IMR-90 (cell line): ENCODE measurements around the gene MCM3AP. TPM values are rescaled to one million over a fixed set of nuclear protein-coding genes. Genes with fewer than 3 reads are reported as not detected.

Experiments used
- ATAC-seq: fragments of 200-7000 bp; cut with Tn5 transposase; 2 replicates; pipeline ENCODE4 v1.9.1; 2020; ENCODE audit warnings: low read depth, mild to moderate bottlenecking, moderate library complexity
- BruUV-seq: library from RNA; stranded (reverse); fragments of 400-500 nt; replicated peaks from 2 replicates; lab custom pipeline; 2021; lab: Mats Ljungman, UMichigan
- CTCF ChIA-PET: fragments of 300-600 bp; formaldehyde crosslinking; extraction: SDS; loops from one replicate; lab custom pipeline; 2021; ENCODE audit warnings: antibody characterized with exemption; lab: Yijun Ruan, JAX
- POLR2A ChIA-PET: fragments of 300-600 bp; sonication (Branson Sonifier 250); formaldehyde crosslinking; loops from one replicate; lab custom pipeline; 2022; ENCODE audit warnings: antibody characterized with exemption; ENCODE audit not compliant: unreplicated experiment; lab: Charles Lee
- DNase-seq: peaks from one replicate; pipeline ENCODE4 v3.0.0; 2013
- H2AFZ ChIP-seq: replicated peaks from 2 replicates; pipeline ENCODE3; 2013; ENCODE audit warnings: low read length, mild to moderate bottlenecking; ENCODE audit not compliant: poor library complexity
- H2AK5ac ChIP-seq: 2 replicates; pipeline ENCODE4 v1.6.1; 2013; ENCODE audit warnings: low read depth, low read length, inconsistent platforms
- H2AK9ac ChIP-seq: replicated peaks from 2 replicates; pipeline ENCODE3; 2013; ENCODE audit warnings: mild to moderate bottlenecking, low read depth, low read length, moderate library complexity; ENCODE audit not compliant: poor library complexity
- H2BK120ac ChIP-seq: 2 replicates; pipeline ENCODE4 v1.6.1; 2013; ENCODE audit warnings: low read depth, low read length, inconsistent platforms
- H2BK15ac ChIP-seq: 3 replicates; pipeline ENCODE4 v1.6.1; 2013; ENCODE audit warnings: low read depth, low read length, inconsistent platforms
- H2BK20ac ChIP-seq: 2 replicates; pipeline ENCODE4 v1.6.1; 2013; ENCODE audit warnings: low read depth, mild to moderate bottlenecking, inconsistent platforms, low read length, moderate library complexity
- H2BK5ac ChIP-seq: 2 replicates; pipeline ENCODE4 v1.6.1; 2013; ENCODE audit warnings: mild to moderate bottlenecking, low read depth, low read length, inconsistent platforms; ENCODE audit not compliant: poor library complexity, severe bottlenecking
- H3K14ac ChIP-seq: replicated peaks from 2 replicates; pipeline ENCODE4 v1.6.1; 2013; ENCODE audit warnings: low read depth, low read length, inconsistent platforms
- H3K18ac ChIP-seq: 2 replicates; pipeline ENCODE4 v1.6.1; 2013; ENCODE audit warnings: low read depth, low read length, control low read depth
- H3K23ac ChIP-seq: 2 replicates; pipeline ENCODE4 v1.6.1; 2013; ENCODE audit warnings: low read depth, low read length, inconsistent platforms
- H3K27ac ChIP-seq: 2 replicates; pipeline ENCODE4 v1.5.1; 2013; ENCODE audit warnings: mild to moderate bottlenecking, control low read depth, low read length; ENCODE audit not compliant: insufficient read depth
- H3K27me3 ChIP-seq: 2 replicates; pipeline ENCODE4 v1.6.1; 2013; ENCODE audit warnings: low read length; ENCODE audit not compliant: control insufficient read depth, insufficient read depth
- H3K36me3 ChIP-seq: 2 replicates; pipeline ENCODE4 v1.6.1; 2013; ENCODE audit warnings: low read length, mixed read lengths; ENCODE audit not compliant: control insufficient read depth, insufficient read depth
- H3K4ac ChIP-seq: 2 replicates; pipeline ENCODE4 v1.6.1; 2013; ENCODE audit warnings: low read depth, low read length, inconsistent platforms
- H3K4me1 ChIP-seq: 2 replicates; pipeline ENCODE4 v1.6.1; 2013; ENCODE audit warnings: low read length, mixed read lengths; ENCODE audit not compliant: control insufficient read depth, insufficient read depth
- H3K4me2 ChIP-seq: 2 replicates; pipeline ENCODE4 v1.6.1; 2013; ENCODE audit warnings: low read depth, mild to moderate bottlenecking, control low read depth, low read length, moderate library complexity
- H3K4me3 ChIP-seq: 2 replicates; pipeline ENCODE4 v1.5.1; 2013; ENCODE audit warnings: low read depth, mild to moderate bottlenecking, control low read depth, low read length, moderate library complexity; ENCODE audit not compliant: insufficient read depth
- H3K56ac ChIP-seq: 2 replicates; pipeline ENCODE4 v1.6.1; 2013; ENCODE audit warnings: low read length, inconsistent platforms; ENCODE audit not compliant: insufficient read depth; ENCODE audit errors: extremely low read depth
- H3K79me1 ChIP-seq, 2 experiments: 2 replicates each; pipeline ENCODE4 v1.6.1; 2013; ENCODE audit warnings: low read length in 2 of 2, inconsistent platforms in 1 of 2, low read depth in 1 of 2
- H3K9ac ChIP-seq: 2 replicates; pipeline ENCODE4 v1.6.1; 2013; ENCODE audit warnings: low read depth, low read length, control low read depth
- H3K9me1 ChIP-seq: 2 replicates; pipeline ENCODE4 v1.6.1; 2013; ENCODE audit warnings: low read length, inconsistent platforms; ENCODE audit not compliant: insufficient read depth
- H3K9me3 ChIP-seq: 2 replicates; pipeline ENCODE4 v1.6.1; 2013; ENCODE audit warnings: low read length; ENCODE audit not compliant: control insufficient read depth, insufficient read depth
- H4K20me1 ChIP-seq: 2 replicates; pipeline ENCODE4 v1.6.1; 2013; ENCODE audit warnings: low read length, inconsistent platforms; ENCODE audit not compliant: insufficient read depth
- H4K5ac ChIP-seq: 2 replicates; pipeline ENCODE4 v1.6.1; 2013; ENCODE audit warnings: mild to moderate bottlenecking, low read depth, low read length, control low read depth
- H4K8ac ChIP-seq, 2 experiments: 2 replicates each; pipeline ENCODE4 v1.6.1; 2013; ENCODE audit warnings: low read depth in 2 of 2, low read length in 2 of 2, control low read depth in 1 of 2, inconsistent platforms in 1 of 2
- H4K91ac ChIP-seq: 2 replicates; pipeline ENCODE4 v1.6.1; 2013; ENCODE audit warnings: low read depth, low read length, inconsistent platforms; ENCODE audit not compliant: insufficient read depth
- BHLHE40 ChIP-seq: fragments of 150-350 bp; IDR thresholded peaks from 2 replicates; pipeline ENCODE4 v1.6.1; 2016; ENCODE audit warnings: mild to moderate bottlenecking, low read depth, low read length
- CEBPB ChIP-seq: IDR thresholded peaks from 2 replicates; pipeline ENCODE4 v1.6.1; 2012; ENCODE audit warnings: low read depth, low read length, improper control_type of control experiment
- CHD1 ChIP-seq: IDR thresholded peaks from 2 replicates; pipeline ENCODE4 v1.6.1; 2012; ENCODE audit warnings: low read depth, low read length, improper control_type of control experiment
- ELK1 ChIP-seq: fragments of 150-350 bp; IDR thresholded peaks from 2 replicates; pipeline ENCODE4 v1.6.1; 2016; ENCODE audit warnings: low read depth, mild to moderate bottlenecking, low read length, moderate library complexity, borderline replicate concordance
- FOS ChIP-seq: fragments of 150-350 bp; IDR thresholded peaks from 2 replicates; pipeline ENCODE4 v1.6.1; 2016; ENCODE audit warnings: low read depth, low read length
- MAFK ChIP-seq: IDR thresholded peaks from 2 replicates; pipeline ENCODE4 v1.6.1; 2012; ENCODE audit warnings: low read depth, low read length, improper control_type of control experiment
- MAZ ChIP-seq: IDR thresholded peaks from 2 replicates; pipeline ENCODE4 v1.6.1; 2012; ENCODE audit warnings: low read depth, mild to moderate bottlenecking, low read length, improper control_type of control experiment, moderate library complexity, borderline replicate concordance
- NFE2L2 ChIP-seq: fragments of 150-350 bp; IDR thresholded peaks from 2 replicates; pipeline ENCODE4 v1.6.1; 2016; ENCODE audit warnings: low read depth, mild to moderate bottlenecking, low read length
- POLR2A ChIP-seq: IDR thresholded peaks from 2 replicates; pipeline ENCODE4 v1.6.1; 2012; ENCODE audit warnings: mild to moderate bottlenecking, low read depth, low read length
- RAD21 ChIP-seq: IDR thresholded peaks from 2 replicates; pipeline ENCODE4 v1.6.1; 2012; ENCODE audit warnings: low read length, improper control_type of control experiment
- RCOR1 ChIP-seq: IDR thresholded peaks from 2 replicates; pipeline ENCODE4 v1.6.1; 2012; ENCODE audit warnings: mild to moderate bottlenecking, low read length, improper control_type of control experiment; ENCODE audit not compliant: insufficient replicate concordance
- RFX5 ChIP-seq: IDR thresholded peaks from 2 replicates; pipeline ENCODE4 v1.8.0; 2012; ENCODE audit warnings: low read depth, mild to moderate bottlenecking, low read length, moderate library complexity
- SMC3 ChIP-seq: fragments of 150-350 bp; IDR thresholded peaks from 2 replicates; pipeline ENCODE4 v1.6.1; 2016; ENCODE audit warnings: low read depth, mild to moderate bottlenecking, antibody characterized with exemption, low read length, moderate library complexity
- USF2 ChIP-seq: fragments of 150-350 bp; IDR thresholded peaks from 2 replicates; pipeline ENCODE4 v1.6.1; 2017; ENCODE audit warnings: mild to moderate bottlenecking, antibody characterized with exemption, low read length, low read depth
- WGBS, 2 experiments: methylation state at CpG; one replicate each; pipeline versions ENCODE4 v1.1.5 to v1.1.7; 2013; ENCODE audit warnings: missing lambda C conversion rate in 2 of 2; ENCODE audit not compliant: insufficient read length in 1 of 2; ENCODE audit errors: extremely low coverage in 2 of 2; 5-methylcytosine and 5-hydroxymethylcytosine counted together
- dilution Hi-C: fragments of 300-500 bp; cut with HindIII; formaldehyde crosslinking; loops from one replicate; pipeline ENCODE4 v1.14.3; 2018; ENCODE audit warnings: low sequenced_read_pairs; ENCODE audit not compliant: unreplicated experiment
- in situ Hi-C: fragments of 300-500 bp; cut with MboI; formaldehyde crosslinking; loops from 3 replicates; pipeline ENCODE4 v1.14.3; 2019; ENCODE audit warnings: low sequenced_read_pairs, inconsistent platforms, mixed read lengths
- intact Hi-C: fragments of 100-400 bp; cut with micrococcal nuclease; formaldehyde crosslinking; loops from 2 replicates; pipeline ENCODE4 v1.10.0; 2022
- polyA plus RNA-seq, 3 experiments: library from polyadenylated mRNA; depleted of rRNA; stranded (reverse); fragments of >200 nt; gene quantifications; 2 replicates each; pipeline ENCODE4 v1.2.3, GENCODE V29; 2012; ENCODE audit warnings: low replicate concordance in 1 of 3
- total RNA-seq: library from RNA; depleted of rRNA; stranded (reverse); fragments of >200 nt; gene quantifications from 2 replicates; pipeline ENCODE4 v1.2.3, GENCODE V29; 2012
- TF ChIP-seq, protein P1 (sequence below): conservative IDR thresholded peaks from 2 replicates; pipeline ENCODE4 v1.5.1; 2012; ENCODE audit warnings: mild to moderate bottlenecking, low read depth, low read length, improper control_type of control experiment

MCM3AP gene
- total and polyA plus RNA-seq, 2 of the 4 experiments (the other 2 are of a cell fraction) = 46.5 to 63.1 TPM

- no TSS peak for BruUV-seq
Measured at GRCh38 chr21:46244602-46245001, 40.8 kb downstream of the MCM3AP start.

More at GRCh38 chr21:46244602-46245001, 40.8 kb downstream of the MCM3AP start:
- no peak overlapping the region for H3K9ac ChIP-seq
- no peak overlapping the region for H3K4ac ChIP-seq
- no peak overlapping the region for H2BK15ac ChIP-seq
- no peak overlapping the region for H3K4me2 ChIP-seq
- H2BK20ac ChIP-seq = no peak overlapping the region
- H3K9me3 ChIP-seq = no peaks in the 10 kb centered on the region
- no peaks in the 10 kb centered on the region; the same call in 1 of the 2 replicates for H3K4me1 ChIP-seq
- no peak for DNase-seq
- peaks cover 70% of the 10 kb centered on the region for H3K36me3 ChIP-seq
- no peak overlapping the region for H2AFZ ChIP-seq
- WGBS, 2 experiments = 98% methylated on average over 6 of the region's 8 CpGs; no CpG with 5 or more reads in 1 of the 2 experiments
- no peak overlapping the region for H4K91ac ChIP-seq
- intact Hi-C loops = loop anchor here (5.0 kb wide), 1 partner anchor 38 kb away; no protein-coding TSS in a partner anchor
- no peak overlapping the region for H2BK120ac ChIP-seq
- no peak overlapping the region for H2AK9ac ChIP-seq
- peaks cover 8 to 28% of the 10 kb centered on the region in 2 experiments; a peak in 3 of 4 replicates for H3K79me1 ChIP-seq
- no peak for ATAC-seq
- H3K14ac ChIP-seq = no peak overlapping the region
- H3K18ac ChIP-seq = no peak overlapping the region
- H2AK5ac ChIP-seq = no peak overlapping the region
- CTCF ChIA-PET = no interaction called here
- H4K8ac ChIP-seq = no peak overlapping the region
- no peak overlapping the region for H4K5ac ChIP-seq
- H3K4me3 ChIP-seq = no peak overlapping the region
- in situ Hi-C loops = no loop called here
- H3K27ac ChIP-seq = no peak overlapping the region
- TF ChIP-seq BHLHE40 = no peak
- no peak for TF ChIP-seq MAFK
- TF ChIP-seq SMC3 = no peak
- no peak for TF ChIP-seq RFX5
- TF ChIP-seq RCOR1 = no peak
- TF ChIP-seq RAD21 = no peak
- TF ChIP-seq MAZ = no peak
- no peak for TF ChIP-seq FOS
- TF ChIP-seq CHD1 = no peak
- TF ChIP-seq NFE2L2 = no peak
- no peak for TF ChIP-seq ELK1
- TF ChIP-seq, protein P1, sequence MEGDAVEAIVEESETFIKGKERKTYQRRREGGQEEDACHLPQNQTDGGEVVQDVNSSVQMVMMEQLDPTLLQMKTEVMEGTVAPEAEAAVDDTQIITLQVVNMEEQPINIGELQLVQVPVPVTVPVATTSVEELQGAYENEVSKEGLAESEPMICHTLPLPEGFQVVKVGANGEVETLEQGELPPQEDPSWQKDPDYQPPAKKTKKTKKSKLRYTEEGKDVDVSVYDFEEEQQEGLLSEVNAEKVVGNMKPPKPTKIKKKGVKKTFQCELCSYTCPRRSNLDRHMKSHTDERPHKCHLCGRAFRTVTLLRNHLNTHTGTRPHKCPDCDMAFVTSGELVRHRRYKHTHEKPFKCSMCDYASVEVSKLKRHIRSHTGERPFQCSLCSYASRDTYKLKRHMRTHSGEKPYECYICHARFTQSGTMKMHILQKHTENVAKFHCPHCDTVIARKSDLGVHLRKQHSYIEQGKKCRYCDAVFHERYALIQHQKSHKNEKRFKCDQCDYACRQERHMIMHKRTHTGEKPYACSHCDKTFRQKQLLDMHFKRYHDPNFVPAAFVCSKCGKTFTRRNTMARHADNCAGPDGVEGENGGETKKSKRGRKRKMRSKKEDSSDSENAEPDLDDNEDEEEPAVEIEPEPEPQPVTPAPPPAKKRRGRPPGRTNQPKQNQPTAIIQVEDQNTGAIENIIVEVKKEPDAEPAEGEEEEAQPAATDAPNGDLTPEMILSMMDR = no peak
- TF ChIP-seq USF2 = no peak
- no peak for TF ChIP-seq CEBPB
- no peak for TF ChIP-seq POLR2A
- H3K56ac ChIP-seq = no peak overlapping the region
- no peak overlapping the region for H3K23ac ChIP-seq
- POLR2A ChIA-PET = no interaction called here
- peaks cover 6% of the 10 kb centered on the region for H4K20me1 ChIP-seq
- H3K9me1 ChIP-seq = peaks cover 22% of the 10 kb centered on the region
- H3K27me3 ChIP-seq = no peaks in the 10 kb centered on the region
- H2BK5ac ChIP-seq = no peak overlapping the region
- dilution Hi-C loops = no loop called here
